Cerebellar cortex (tissue), 1 donor: ENCODE results near the gene SPCS3.
"Not testable (repeated sequence)": the region's sequence is repeated elsewhere in the genome, so short reads cannot be mapped to it uniquely, and the experiment has no call there.

ENCODE experiments used
- DNase-seq: peaks from one replicate; pipeline ENCODE4 v3.0.0-alpha.2; 2015; ENCODE audit warnings: low spot score

SPCS3 gene

DNA sequence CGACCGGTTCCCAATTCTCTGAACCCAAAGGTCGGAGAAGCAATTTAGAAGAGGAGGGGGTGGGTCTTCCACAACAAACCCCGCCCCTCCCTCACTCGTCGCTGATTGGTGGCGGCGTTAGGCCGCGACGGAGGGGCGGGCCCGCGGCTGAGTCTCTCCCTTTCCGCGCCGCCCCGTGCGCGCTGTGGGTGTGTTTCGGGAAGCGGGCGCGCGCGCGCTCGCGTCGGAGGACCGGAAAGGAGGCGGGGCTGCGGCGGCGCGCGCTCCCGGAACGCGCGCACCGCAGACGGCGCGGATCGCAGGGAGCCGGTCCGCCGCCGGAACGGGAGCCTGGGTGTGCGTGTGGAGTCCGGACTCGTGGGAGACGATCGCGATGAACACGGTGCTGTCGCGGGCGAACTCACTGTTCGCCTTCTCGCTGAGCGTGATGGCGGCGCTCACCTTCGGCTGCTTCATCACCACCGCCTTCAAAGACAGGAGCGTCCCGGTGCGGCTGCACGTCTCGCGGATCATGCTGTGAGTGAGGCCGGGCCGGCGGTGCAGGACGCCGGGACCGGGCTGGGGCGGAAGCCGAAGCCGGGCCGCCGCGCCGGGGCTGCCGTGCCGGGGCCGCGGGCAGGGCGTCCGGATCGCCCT lies at the start of gene SPCS3:
Gene SPCS3 (plus strand): TSS at position 263 of the 636 bp plus-strand sequence. CDS start 111 bp downstream, at position 374.
- DNase-seq: peak; percentile 97

- no peak for DNase-seq
Measured at GRCh38 chr4:176270669-176271068, 49.1 kb upstream of the SPCS3 start.

DNA sequence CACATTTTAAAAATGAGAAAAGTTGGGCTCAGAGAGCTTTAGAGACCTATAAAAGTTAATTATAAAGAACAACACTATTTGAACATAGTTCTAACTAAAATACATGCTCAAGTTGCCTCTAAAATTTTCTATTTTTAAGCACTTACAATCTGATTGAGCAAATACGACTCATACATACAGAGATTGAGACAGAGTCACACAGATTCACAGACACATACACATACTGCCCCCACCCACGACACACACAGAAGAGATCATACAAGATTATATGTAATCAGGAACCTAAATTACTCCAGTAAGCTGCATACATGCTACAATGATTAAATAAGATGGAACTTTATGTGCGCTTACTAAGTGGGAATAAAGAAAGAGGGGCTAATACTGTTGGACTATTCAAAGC lies 48.0 kb upstream of the SPCS3 start:
- DNase-seq: no peak

DNA sequence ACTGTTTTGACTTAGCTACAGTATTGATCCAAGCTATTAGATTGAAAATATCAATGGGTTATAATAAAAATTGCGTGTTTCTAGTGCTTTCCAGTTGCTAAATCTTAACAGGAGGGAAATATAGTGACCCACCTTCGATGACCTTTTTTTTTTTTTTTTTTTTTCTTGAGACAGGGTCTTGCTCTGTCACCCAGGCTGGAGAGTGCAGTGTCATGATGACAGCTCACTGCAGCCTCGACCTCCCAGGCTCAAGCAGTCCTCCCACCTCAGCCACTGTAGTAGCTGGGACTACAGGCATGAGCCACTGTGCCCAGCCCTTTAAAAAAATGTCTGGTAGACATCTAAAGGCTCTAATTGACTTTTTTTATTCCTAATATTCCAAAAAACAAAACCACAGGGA lies 47.0 kb upstream of the SPCS3 start:
- DNase-seq: no peak

DNA sequence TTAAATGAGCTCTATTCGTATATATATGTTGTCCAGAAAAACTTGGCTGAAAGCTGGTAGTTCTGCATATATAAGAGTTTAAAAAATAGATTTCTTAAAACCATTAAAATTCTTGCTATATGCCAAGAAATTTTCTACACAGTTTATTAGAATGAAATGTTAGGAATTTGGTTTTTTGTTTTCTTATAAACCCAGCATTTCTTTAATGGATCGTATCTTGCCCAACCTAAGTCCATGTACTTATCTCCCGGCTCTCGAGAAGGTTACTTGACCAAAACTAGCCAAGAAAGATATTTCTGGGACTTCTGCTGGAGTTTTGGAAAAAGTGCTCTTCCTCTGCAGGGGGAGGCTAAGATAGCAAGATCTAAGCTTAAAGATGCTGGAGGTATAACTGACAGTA lies 46.0 kb upstream of the SPCS3 start:
- DNase-seq: no peak

DNA sequence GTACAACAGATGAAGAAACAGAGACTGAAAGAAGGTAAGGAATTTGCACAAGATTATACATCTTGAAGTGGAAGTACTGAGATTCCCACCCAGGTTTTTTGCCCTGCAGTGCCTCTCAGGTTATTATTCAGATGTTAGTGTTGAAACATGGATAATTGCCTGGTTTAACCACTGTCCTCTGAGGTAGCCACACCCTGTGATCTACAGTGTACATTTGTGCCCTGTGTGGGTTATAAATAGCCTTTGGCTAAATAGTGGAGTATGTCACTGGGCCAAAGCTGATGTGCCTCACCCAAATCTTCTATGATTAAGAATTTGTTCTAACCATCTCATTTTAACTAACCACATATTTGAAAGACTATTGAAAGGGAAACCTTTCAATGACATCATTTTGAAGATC lies 45.3 kb upstream of the SPCS3 start:
- DNase-seq: no peak

DNA sequence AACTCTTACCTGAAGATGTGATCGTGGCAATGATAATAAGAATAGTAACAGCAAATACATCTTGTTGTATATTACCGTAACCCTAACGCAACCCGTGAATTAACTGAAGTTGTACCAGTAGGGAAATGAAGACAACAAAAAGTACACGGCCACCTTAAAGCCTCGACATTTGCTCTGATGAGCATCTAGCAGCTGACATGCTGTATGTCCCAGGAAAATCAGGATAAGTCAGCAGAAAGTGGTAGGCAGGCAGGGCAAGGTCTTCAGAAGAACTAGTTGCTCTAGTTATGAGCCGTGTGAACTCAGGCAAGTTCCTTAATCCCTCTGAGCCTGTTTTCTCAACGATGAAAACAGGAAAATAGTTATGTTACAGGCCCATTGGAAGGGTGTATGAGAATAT lies 43.1 kb upstream of the SPCS3 start:
- no peak for DNase-seq

GRCh38 chr4:176277162-176277904 lies 42.4 kb upstream of the SPCS3 start:
- peak; percentile 63 for DNase-seq

DNA sequence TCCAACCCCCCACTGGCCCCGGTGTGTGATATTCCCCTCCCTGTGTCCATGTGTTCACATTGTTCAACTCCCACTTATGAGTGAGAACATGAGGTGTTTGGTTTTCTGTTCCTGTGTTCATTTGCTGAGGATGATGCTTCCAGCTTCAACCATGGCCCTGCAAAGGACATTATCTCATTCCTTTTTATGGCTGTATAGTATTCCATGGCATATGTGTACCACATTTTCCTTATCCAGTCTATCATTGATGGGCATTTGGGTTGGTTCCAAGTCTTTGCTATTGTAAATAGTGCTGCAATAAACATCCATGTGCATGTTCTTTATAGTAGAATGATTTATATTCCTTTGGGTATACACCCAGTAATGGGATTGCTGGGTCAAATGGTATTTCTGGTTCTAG lies 40.2 kb upstream of the SPCS3 start:
- not testable (repeated sequence) for DNase-seq

GRCh38 chr4:176286728-176287127 lies 33.0 kb upstream of the SPCS3 start:
- peak; percentile 91 for DNase-seq

DNA sequence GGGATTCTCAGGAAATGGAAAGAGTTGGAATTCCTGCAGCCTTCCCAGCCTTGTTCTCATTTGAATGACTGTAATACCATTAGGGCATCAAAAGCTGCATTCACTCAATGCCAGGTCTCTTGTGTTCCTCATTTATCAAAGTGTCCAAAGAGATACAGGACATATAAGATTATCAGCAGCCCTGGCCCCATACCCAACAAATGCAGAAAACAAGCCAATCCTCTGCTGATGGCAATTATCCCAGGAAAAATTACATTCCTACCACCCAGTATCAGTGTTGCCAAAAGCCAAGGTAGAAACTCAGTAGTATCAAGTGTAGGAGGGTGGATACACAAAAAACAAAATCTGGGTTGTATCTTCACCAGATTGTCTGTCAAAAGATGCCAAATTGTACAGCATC lies 32.2 kb upstream of the SPCS3 start:
- DNase-seq: peak; percentile 68

- DNase-seq: no peak
Measured at GRCh38 chr4:176288020-176288419, 31.7 kb upstream of the SPCS3 start.

- no peak for DNase-seq
Measured at GRCh38 chr4:176289561-176289960, 30.2 kb upstream of the SPCS3 start.

DNA sequence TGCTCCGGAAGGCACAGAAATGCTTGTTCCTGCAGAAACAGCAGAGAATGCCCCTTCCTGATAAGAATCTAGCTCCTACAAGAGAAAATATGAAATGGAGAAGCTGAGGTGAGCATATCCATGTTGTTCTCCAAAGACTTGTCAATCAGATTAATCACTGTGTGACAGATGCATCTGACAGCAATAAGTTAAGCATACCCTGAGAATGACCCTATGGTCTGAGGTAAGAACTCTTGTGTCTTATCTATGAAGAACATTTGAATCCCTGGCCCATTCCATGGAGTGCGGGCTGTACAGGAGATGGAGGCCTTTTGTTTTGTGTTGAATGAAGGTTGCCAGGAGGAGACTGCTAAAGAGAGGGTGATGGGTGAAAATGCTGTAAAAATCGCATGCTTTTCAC lies 29.2 kb upstream of the SPCS3 start:
- DNase-seq: no peak

DNA sequence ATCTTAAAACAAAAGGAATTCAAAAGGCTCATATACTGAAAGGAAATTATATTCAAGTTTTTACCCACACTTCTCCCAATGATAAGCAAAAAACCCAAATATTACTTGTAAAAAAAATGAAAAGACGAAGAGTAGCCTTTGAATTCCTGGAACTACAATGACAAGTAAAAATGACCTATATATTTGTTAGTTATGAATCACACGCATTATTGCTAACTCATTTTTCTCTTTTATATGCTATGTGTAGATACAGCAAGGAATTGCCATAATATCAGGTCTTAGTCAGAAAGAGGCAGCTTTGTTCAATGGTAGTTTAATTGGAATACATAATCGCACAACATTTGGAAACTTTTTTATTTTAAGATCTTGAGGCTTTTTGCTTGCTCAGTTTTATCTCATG lies 28.0 kb upstream of the SPCS3 start:
- no peak for DNase-seq

- DNase-seq: no peak
Measured at GRCh38 chr4:176292920-176293319, 26.8 kb upstream of the SPCS3 start.

- DNase-seq: no peak
Measured at GRCh38 chr4:176293660-176294059, 26.1 kb upstream of the SPCS3 start.

- not testable (repeated sequence) for DNase-seq
Measured at GRCh38 chr4:176295907-176296306, 23.9 kb upstream of the SPCS3 start.

GRCh38 chr4:176298664-176299063 lies 21.1 kb upstream of the SPCS3 start:
- DNase-seq: no peak

DNA sequence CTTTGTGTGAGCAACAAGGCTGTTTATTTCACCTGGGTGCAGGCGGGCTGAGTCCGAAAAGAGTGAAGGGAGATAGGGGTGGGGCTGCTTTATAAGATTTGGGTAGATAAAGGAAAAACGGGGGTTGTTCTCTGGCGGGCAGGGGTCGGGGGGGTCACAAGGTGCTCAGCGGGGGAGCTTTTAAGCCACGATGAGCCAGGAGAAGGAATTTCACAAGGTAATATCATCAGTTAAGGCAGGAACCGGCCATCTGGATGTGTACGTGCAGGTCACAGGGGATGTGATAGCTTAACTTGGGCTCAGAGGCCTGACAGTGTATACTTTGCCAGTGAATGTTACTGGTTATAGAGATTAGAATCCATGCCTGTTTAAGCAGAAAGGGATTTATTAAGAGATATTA lies 19.7 kb upstream of the SPCS3 start:
- no peak for DNase-seq

GRCh38 chr4:176300565-176300964 lies 19.2 kb upstream of the SPCS3 start:
- no peak for DNase-seq

DNA sequence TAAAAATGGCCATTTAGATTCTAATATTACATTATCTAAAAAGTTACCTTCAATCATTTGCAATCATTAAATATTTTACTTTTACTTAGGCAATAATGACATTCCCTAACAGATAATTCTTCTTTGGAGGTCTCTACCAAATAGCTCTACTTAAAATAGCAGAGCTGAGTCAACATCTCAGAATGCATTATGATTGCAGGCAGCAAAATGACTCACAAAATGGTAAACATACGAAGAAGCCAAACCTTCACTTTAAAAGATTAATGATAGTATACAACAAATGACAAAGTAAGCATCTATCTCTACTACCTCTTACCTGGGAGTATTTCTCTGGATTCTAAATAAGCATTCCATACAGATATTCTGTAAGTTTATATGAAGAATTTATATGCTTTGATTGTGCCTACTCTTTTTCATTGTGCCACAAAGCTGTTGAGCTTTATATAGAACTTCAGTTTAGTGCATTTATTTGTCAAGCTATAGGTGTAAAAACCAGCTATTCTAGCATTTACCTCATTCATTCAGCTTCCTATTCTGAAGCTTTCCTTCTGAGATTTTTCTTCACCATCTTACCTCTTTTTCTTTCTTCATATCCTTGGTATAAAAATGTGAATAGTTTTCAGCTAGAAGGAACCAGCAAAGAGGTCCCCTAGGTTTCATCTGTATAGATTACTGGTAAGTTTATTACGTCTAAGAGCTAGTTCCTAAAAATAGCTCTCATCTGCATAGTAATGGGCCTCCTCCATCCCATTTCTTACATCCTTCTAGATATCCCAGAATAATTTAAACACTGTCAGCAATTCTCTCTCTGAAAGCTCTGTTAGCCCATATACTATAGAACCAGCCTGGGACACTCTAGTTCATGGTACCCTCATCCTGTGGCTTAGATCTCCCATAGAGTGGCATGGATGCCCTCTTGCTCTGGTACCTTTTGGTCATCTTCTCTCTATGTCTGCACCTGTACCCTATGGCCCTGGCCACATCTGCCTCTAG lies 17.2 kb upstream of the SPCS3 start:
- no peak for DNase-seq

GRCh38 chr4:176303938-176304337 lies 15.8 kb upstream of the SPCS3 start:
- DNase-seq: no peak
